C4-2B (cell line): ENCODE results near the gene CCDC82.

Source experiments
- H3K27ac ChIP-seq: fragments of 450-650 bp; 2 replicates; pipeline ENCODE4 v1.5.1; 2017
- ZFX ChIP-seq: fragments of 450-650 bp; IDR thresholded peaks from 2 replicates; pipeline ENCODE4 v1.6.1; 2017
- TF ChIP-seq, protein P1 (sequence below): fragments of 450-650 bp; conservative IDR thresholded peaks from 2 replicates; pipeline ENCODE4 v1.5.1; 2017; ENCODE audit warnings: mild to moderate bottlenecking

CCDC82 gene

DNA sequence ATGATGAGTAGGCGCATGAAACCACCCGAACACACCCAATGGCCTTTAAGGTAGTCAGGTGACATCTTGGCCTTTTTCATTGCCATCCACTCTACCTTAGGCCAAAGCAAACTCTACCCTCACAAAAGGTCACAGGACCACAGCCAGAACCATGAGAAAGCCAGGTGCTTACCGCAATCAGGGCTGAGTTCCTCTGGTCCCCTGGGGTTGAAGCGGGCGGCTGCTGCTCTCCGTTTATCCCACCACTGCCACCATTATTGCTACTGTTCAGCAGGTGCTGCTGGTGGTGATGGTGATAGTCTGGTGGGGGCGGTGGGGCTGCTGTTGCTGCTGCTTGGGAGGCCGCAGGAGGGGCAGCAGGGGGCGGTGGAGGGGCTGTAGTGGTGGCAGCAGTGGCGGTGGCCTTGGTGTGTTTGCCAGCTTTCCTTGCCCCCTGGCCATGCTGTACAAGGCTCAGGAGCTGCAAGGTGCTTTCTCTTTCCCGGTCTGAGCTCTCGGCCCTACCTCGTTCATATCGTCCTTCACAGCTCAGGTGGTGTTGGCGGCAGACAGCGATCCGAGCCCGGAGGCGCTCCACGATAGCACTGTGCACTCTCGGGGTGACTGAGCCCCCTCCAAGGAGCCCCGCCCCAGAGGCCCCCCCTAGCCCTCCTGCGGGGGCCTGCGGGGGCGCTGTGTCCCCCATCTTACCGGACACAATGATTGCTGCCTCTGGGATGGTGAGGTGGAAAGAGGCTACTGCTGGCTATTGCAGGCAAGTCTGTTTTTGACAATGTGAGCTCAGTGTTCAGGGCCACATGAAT is 48.3 kb downstream of the CCDC82 start:
- TF ChIP-seq, protein P1, sequence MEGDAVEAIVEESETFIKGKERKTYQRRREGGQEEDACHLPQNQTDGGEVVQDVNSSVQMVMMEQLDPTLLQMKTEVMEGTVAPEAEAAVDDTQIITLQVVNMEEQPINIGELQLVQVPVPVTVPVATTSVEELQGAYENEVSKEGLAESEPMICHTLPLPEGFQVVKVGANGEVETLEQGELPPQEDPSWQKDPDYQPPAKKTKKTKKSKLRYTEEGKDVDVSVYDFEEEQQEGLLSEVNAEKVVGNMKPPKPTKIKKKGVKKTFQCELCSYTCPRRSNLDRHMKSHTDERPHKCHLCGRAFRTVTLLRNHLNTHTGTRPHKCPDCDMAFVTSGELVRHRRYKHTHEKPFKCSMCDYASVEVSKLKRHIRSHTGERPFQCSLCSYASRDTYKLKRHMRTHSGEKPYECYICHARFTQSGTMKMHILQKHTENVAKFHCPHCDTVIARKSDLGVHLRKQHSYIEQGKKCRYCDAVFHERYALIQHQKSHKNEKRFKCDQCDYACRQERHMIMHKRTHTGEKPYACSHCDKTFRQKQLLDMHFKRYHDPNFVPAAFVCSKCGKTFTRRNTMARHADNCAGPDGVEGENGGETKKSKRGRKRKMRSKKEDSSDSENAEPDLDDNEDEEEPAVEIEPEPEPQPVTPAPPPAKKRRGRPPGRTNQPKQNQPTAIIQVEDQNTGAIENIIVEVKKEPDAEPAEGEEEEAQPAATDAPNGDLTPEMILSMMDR = no peak
- TF ChIP-seq ZFX = no peak
- H3K27ac ChIP-seq = no peak overlapping the region

DNA sequence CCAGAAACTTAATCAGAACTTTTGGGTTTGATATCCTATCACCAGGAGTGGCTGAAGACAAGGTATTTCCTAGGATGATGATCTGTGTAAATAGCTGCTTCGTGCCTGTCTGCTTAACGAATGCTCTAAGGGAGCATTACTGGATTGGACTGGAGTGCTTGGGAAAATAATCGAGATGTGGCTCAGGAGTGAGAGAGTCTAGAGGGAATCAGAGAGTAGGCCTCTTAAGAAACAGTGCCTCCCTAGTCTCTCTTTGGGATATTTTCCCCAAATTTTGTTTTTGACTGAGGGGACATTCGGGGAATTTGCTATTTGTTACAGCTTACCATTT is 49.2 kb downstream of the CCDC82 start:
- no peak overlapping the region for H3K27ac ChIP-seq

DNA sequence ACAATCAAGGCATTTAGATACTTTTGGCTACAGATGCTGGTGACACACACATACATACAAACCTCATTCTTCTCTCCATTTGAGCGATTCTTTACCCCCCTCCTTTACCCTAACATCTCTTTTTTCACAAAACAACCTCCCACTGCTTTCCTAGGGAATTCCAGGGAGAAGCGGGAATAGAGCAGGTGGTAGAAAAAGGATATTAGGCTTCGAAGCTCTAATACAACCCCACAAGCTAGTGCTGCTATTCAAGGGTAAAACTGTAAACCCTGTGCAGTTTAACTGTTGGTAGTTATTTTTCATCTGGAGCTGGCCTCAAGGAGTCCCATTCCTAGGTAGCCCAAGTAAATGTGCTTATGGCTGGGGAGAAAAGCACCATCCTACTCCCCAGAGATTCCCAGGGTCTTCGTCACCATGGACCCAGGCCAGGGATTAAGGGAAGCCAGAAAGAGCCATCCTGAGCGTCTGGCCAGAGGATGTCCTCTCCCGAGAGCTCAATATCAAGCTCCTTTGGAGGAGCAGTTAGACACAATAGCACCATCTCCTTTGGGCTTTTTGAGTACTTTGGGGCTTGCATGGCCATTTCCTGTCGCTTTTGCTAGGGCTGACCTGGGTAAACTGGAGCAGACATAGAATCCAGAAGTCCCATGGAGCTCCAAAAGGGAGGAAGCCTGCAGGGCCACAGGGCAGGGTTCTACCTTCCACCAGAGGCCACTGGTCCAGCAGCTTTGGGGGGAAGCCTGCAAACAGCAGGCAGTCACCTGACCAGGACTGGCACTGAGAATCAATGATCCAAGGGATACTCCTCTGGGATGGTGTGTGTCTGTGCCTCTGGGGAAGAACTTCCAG is 49.8 kb downstream of the CCDC82 start:
- H3K27ac ChIP-seq = no peak overlapping the region
- TF ChIP-seq, protein P1 = no peak
- no peak for TF ChIP-seq ZFX

More for the DNA sequence above, 49.2 kb downstream of the CCDC82 start:
- TF ChIP-seq ZFX = no peak
- TF ChIP-seq, protein P1 = no peak

DNA sequence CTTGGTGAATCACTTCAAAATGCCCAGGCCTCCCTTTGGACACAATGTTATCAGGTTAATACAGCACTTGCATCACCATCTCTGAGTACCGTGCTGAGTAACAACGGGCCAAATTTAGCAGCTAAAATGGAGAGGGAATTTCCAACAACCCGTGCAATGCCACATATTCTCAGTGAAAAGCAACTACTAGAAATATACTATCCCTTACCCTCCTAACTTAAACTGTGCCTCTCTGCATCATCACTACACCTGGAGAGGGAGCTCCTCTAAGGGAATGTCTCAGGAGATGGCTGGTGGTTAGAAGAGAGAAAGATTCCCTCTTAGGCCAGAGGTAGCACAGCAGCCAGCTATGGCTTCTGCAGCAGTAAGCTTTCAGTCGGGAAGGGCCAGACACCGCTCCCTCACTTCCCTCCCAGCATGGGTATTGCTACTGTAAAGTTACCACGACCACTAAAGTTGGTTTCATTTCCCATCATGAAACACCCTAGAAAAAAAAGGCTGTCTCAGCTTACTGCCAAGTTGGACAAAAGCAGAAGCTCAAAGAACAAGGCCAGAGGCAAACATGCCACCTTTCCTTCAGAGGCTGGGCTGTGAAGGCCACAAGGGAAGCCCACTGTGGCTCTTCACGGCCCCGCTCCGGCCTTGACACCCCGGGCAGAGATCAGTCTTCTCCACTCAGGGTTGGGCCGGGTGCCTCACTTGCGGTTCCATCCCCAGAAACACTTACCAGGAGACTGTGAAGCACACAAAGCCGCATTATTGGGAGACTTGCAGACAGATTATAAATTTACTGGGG is 50.6 kb downstream of the CCDC82 start:
- H3K27ac ChIP-seq = no peak overlapping the region
- no peak for TF ChIP-seq ZFX
- TF ChIP-seq, protein P1 = no peak

DNA sequence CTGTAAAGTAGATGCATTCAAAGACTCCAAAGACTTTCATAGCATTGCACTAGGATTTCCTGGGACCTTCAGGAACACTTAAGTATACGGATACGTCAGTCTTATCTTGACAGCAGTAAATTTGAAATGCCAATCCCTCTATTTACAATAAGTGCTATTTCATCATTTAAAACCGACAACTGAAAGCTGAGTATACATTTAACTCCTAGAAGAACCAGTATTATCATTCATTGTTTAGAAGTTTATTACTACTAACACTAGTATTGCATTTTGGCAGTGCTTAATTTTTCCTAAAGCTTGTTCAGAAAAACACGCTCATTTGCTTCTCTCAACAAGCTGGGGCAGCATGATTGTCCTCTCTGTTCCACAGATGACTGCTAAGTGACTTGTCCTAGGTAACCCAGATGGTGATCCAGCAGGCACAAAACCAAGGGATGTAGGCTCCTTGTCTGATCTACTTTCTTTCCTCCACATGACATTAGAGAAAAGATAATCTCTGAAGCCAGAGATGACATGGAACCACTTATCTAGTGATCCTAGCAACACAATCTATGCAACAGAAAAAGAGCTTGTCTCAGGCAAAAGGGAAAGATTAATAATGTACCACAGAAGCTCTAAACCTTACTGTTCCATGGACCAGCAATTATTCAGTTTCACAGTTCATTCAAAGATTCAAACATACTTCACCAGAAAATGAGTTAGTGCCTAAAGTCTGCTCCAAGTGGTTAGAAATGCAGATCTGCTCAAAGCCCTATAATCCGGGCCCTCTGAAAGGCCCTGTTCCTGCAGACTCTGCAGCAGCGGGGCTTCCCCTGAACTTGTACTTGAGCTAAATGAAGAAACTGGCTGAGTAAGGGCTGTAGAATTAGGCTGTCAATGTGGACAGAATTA is 51.9 kb downstream of the CCDC82 start:
- H3K27ac ChIP-seq = no peak overlapping the region

DNA sequence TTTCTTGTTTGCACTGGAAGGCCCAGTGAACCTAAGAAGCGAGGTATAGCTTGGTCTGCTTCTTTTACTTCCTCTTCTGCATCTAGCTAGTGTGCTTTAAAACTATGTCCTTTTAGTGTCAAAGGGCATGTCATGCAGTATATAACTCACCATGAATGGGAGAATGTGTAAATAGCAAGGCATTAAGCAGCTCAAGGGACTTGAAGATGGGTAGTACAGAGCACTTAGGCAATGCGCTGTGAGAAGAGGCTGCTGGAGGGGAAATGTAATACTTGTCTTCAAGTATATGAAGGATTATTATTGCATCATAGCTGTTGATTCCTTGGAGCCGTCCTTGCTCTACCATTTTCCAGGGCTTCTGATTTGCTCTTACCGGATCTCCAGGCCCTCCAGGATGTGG is 54.3 kb downstream of the CCDC82 start:
- TF ChIP-seq, protein P1 = no peak
- TF ChIP-seq ZFX = no peak
- no peak overlapping the region for H3K27ac ChIP-seq

More for the DNA sequence above, 51.9 kb downstream of the CCDC82 start:
- TF ChIP-seq, protein P1 = no peak
- TF ChIP-seq ZFX = no peak
